AG04449 (cell line): Measurements from ENCODE around the gene LPP.

Experiments used
- CTCF ChIA-PET: fragments of 350-600 bp; formaldehyde crosslinking; extraction: SDS; loops from one replicate; lab custom pipeline; 2021; ENCODE audit warnings: antibody characterized with exemption; lab: Yijun Ruan, JAX
- POLR2A ChIA-PET: fragments of 400-600, 350-600 bp; formaldehyde crosslinking; extraction: SDS; loops from one replicate; lab custom pipeline; 2020; ENCODE audit warnings: antibody characterized with exemption, inconsistent platforms; lab: Yijun Ruan, JAX
- DNase-seq: peaks from one replicate; pipeline ENCODE4 v3.0.0-alpha.2; 2010; ENCODE audit warnings: low read depth, low spot score
- H3K4me3 ChIP-seq: 2 replicates; pipeline ENCODE4 v1.5.1; 2011; ENCODE audit warnings: low read depth, mild to moderate bottlenecking, control low read depth, low read length
- CTCF ChIP-seq: IDR thresholded peaks from one replicate; pipeline ENCODE4 v1.5.1; 2011; ENCODE audit warnings: mild to moderate bottlenecking, moderate library complexity, low read length, control low read depth, inconsistent platforms; ENCODE audit not compliant: insufficient read depth; ENCODE audit errors: missing control alignments

The LPP gene

GRCh38 chr3:188362405-188362831 lies 208.5 kb downstream of the LPP start:
- H3K4me3 ChIP-seq = no peak overlapping the region
- POLR2A ChIA-PET = no interaction called here
- CTCF ChIA-PET = interaction anchor here (2.2 kb wide), 1 partner anchor 622 kb away, joined by 9 read pairs; no protein-coding TSS in a partner anchor
- no peak for DNase-seq
- no peak for TF ChIP-seq CTCF

- DNase-seq = no peak
- ChIA-PET POLR2A (no interaction called here), CTCF (interaction anchor here (1.2 kb wide), 1 partner anchor 591 kb away, joined by 4 read pairs; no protein-coding TSS in a partner anchor)
- no peak for TF ChIP-seq CTCF
- H3K4me3 ChIP-seq = no peak overlapping the region
These were observed 211.2 kb downstream of the LPP start for GRCh38 chr3:188365184-188365583.

- no peak for TF ChIP-seq CTCF
- no peak overlapping the region for H3K4me3 ChIP-seq
- DNase-seq = no peak
- CTCF ChIA-PET = interaction anchor here (2.0 kb wide), 1 partner anchor 626 kb away, joined by 10 read pairs; no protein-coding TSS in a partner anchor
- POLR2A ChIA-PET = no interaction called here
These were observed 212.2 kb downstream of the LPP start for GRCh38 chr3:188365988-188366698.

- TF ChIP-seq CTCF = no peak
- no peak for DNase-seq
- POLR2A ChIA-PET = no interaction called here
- H3K4me3 ChIP-seq = no peak overlapping the region
- CTCF ChIA-PET = interaction anchor here (2.0 kb wide), 1 partner anchor 627 kb away, joined by 10 read pairs; no protein-coding TSS in a partner anchor
These were observed 213.7 kb downstream of the LPP start for GRCh38 chr3:188367678-188368077.

GRCh38 chr3:188369526-188369925 lies 215.6 kb downstream of the LPP start:
- no peak for TF ChIP-seq CTCF
- POLR2A ChIA-PET = no interaction called here
- no peak for DNase-seq
- no peak overlapping the region for H3K4me3 ChIP-seq
- CTCF ChIA-PET = no interaction called here

GRCh38 chr3:188370081-188370830 lies 216.3 kb downstream of the LPP start:
- ChIA-PET POLR2A (interaction anchor here (0.7 kb wide), 1 partner anchor 771 kb away, joined by 3 read pairs; no protein-coding TSS in a partner anchor), CTCF (no interaction called here)
- H3K4me3 ChIP-seq = no peak overlapping the region
- no peak for TF ChIP-seq CTCF
- DNase-seq = no peak
